GM12878 (cell line): ENCODE data around the gene HIF3A.

Experiments
- FOXM1 ChIP-seq: IDR thresholded peaks from 2 replicates; pipeline ENCODE4 v1.6.1; 2012; ENCODE audit warnings: low read depth, mild to moderate bottlenecking, inconsistent platforms, low read length, moderate library complexity
- HDAC6 ChIP-seq: fragments of 200-600 bp; sonication (generic); IDR thresholded peaks from one replicate; pipeline ENCODE4 v1.8.0; 2017; ENCODE audit warnings: antibody characterized with exemption; ENCODE audit not compliant: unreplicated experiment
- NRF1 ChIP-seq: conservative IDR thresholded peaks from 2 replicates; pipeline ENCODE4 v1.6.1; 2011; ENCODE audit warnings: mild to moderate bottlenecking, low read depth, low read length, improper control_type of control experiment
- POLR2AphosphoS5 ChIP-seq: IDR thresholded peaks from 2 replicates; pipeline ENCODE4 v1.6.1; 2011; ENCODE audit warnings: mild to moderate bottlenecking, low read length, inconsistent platforms
- SP1 ChIP-seq: IDR thresholded peaks from one replicate; pipeline ENCODE4 v1.6.1; 2011; ENCODE audit warnings: low read depth, low read length
- TBL1XR1 ChIP-seq: IDR thresholded peaks from 2 replicates; pipeline ENCODE4 v1.6.1; 2012; ENCODE audit warnings: low read depth, low read length, improper control_type of control experiment
- YY1 ChIP-seq: IDR thresholded peaks from 2 replicates; pipeline ENCODE4 v1.6.1; 2011; ENCODE audit warnings: low read depth, mild to moderate bottlenecking, low read length
- TF ChIP-seq, protein P1 (sequence below), 3 experiments: IDR thresholded peaks in 2 of 3; conservative IDR thresholded peaks in 1 of 3; 2 replicates each; pipeline ENCODE4 v1.5.1; 2011; ENCODE audit warnings: low read depth in 3 of 3, low read length in 3 of 3, mild to moderate bottlenecking in 3 of 3, control low read depth in 2 of 3, moderate library complexity in 2 of 3, inconsistent platforms in 1 of 3, mixed read lengths in 1 of 3; ENCODE audit not compliant: control insufficient read depth in 2 of 3, insufficient read depth in 1 of 3; ENCODE audit errors: extremely low read depth in 1 of 3

- TF ChIP-seq HDAC6 = no peak
- no peak for TF ChIP-seq POLR2AphosphoS5
- no peak for TF ChIP-seq NRF1
- no peak for TF ChIP-seq TBL1XR1
- TF ChIP-seq, protein P1, sequence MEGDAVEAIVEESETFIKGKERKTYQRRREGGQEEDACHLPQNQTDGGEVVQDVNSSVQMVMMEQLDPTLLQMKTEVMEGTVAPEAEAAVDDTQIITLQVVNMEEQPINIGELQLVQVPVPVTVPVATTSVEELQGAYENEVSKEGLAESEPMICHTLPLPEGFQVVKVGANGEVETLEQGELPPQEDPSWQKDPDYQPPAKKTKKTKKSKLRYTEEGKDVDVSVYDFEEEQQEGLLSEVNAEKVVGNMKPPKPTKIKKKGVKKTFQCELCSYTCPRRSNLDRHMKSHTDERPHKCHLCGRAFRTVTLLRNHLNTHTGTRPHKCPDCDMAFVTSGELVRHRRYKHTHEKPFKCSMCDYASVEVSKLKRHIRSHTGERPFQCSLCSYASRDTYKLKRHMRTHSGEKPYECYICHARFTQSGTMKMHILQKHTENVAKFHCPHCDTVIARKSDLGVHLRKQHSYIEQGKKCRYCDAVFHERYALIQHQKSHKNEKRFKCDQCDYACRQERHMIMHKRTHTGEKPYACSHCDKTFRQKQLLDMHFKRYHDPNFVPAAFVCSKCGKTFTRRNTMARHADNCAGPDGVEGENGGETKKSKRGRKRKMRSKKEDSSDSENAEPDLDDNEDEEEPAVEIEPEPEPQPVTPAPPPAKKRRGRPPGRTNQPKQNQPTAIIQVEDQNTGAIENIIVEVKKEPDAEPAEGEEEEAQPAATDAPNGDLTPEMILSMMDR (IDR thresholded peaks at IDR 0.05 in 2 of 3, conservative IDR thresholded peaks at IDR 0.05 in 1 of 3; ENCODE audit: control insufficient read depth in 2 of 3, extremely low read depth in 1 of 3, insufficient read depth in 1 of 3, low read depth in 3 of 3, low read length in 3 of 3) = no peak
- no peak for TF ChIP-seq FOXM1
- no peak for TF ChIP-seq SP1
- no peak for TF ChIP-seq YY1
These were observed 65.1 kb downstream of the HIF3A start for GRCh38 chr19:46361915-46362314.
